ENCODE results near the gene CIZ1.

CIZ1 gene

GRCh38 chr9:128121924-128122808 lies 69.2 kb downstream of the CIZ1 start:
- no peak overlapping the region for H3K4me3 ChIP-seq
- intact Hi-C loops (cut with DNase I; ENCODE audit: low total_unique reads): no loop called here
- H3K4me1 ChIP-seq: peaks cover 0 to 31% (median 25%) of the 10 kb centered on the region in 4 donors
- peaks cover 8 to 47% (median 44%) of the 10 kb centered on the region in 3 donors for H3K36me3 ChIP-seq
- no peaks in the 10 kb centered on the region for H3K9me3 ChIP-seq
- TF ChIP-seq CTCF (IDR thresholded peaks at IDR 0.05): no peak
- peak in 1 of 2 donors; percentile 59 for DNase-seq
- H3K27me3 ChIP-seq: no peaks in the 10 kb centered on the region
- no peak overlapping the region for H3K27ac ChIP-seq

- no peak for DNase-seq
- H3K4me3 ChIP-seq: no peak overlapping the region
- intact Hi-C loops (cut with DNase I; ENCODE audit: low total_unique reads): no loop called here
- peaks cover 8 to 47% (median 44%) of the 10 kb centered on the region in 3 donors for H3K36me3 ChIP-seq
- TF ChIP-seq CTCF (IDR thresholded peaks at IDR 0.05): no peak
- H3K9me3 ChIP-seq: no peaks in the 10 kb centered on the region
- peaks cover 0 to 25% (median 19%) of the 10 kb centered on the region in 4 donors for H3K4me1 ChIP-seq
- no peaks in the 10 kb centered on the region for H3K27me3 ChIP-seq
- no peak overlapping the region for H3K27ac ChIP-seq
Observed at GRCh38 chr9:128121466-128121810, 69.9 kb downstream of the CIZ1 start.

- peak in 1 of 2 donors; percentile 61 for DNase-seq
- Histone ChIP-seq H3K27ac (no peak overlapping the region), H3K36me3 (peaks cover 8 to 47% (median 44%) of the 10 kb centered on the region in 3 donors), H3K27me3 (no peaks in the 10 kb centered on the region), H3K4me3 (no peak overlapping the region), H3K4me1 (peaks cover 0 to 20% (median 13%) of the 10 kb centered on the region in 4 donors), H3K9me3 (no peaks in the 10 kb centered on the region)
- intact Hi-C loops (cut with DNase I; ENCODE audit: low total_unique reads): no loop called here
- no peak for TF ChIP-seq CTCF (IDR thresholded peaks at IDR 0.05)
Observed at GRCh38 chr9:128120741-128121465, 70.5 kb downstream of the CIZ1 start.

- no peaks in the 10 kb centered on the region for H3K9me3 ChIP-seq
- no peak for DNase-seq
- no peaks in the 10 kb centered on the region for H3K27me3 ChIP-seq
- intact Hi-C loops (cut with DNase I; ENCODE audit: low total_unique reads): no loop called here
- H3K27ac ChIP-seq: no peak overlapping the region
- TF ChIP-seq CTCF (IDR thresholded peaks at IDR 0.05): no peak
- H3K36me3 ChIP-seq: peaks cover 8 to 50% (median 44%) of the 10 kb centered on the region in 3 donors
- H3K4me1 ChIP-seq: peaks cover 0 to 13% (median 6%) of the 10 kb centered on the region in 4 donors
- no peak overlapping the region for H3K4me3 ChIP-seq
Observed at GRCh38 chr9:128120061-128120740, 71.2 kb downstream of the CIZ1 start.

- Histone ChIP-seq H3K9me3 (no peaks in the 10 kb centered on the region), H3K4me1 (peaks cover 0 to 8% (median 4%) of the 10 kb centered on the region in 4 donors), H3K4me3 (no peak overlapping the region), H3K27ac (no peak overlapping the region), H3K27me3 (no peaks in the 10 kb centered on the region), H3K36me3 (peaks cover 8 to 56% (median 38%) of the 10 kb centered on the region in 3 donors)
- intact Hi-C loops (cut with DNase I; ENCODE audit: low total_unique reads): loop anchor here (5.0 kb wide), 1 partner anchor 177 kb away; no protein-coding TSS in a partner anchor
- TF ChIP-seq CTCF (IDR thresholded peaks at IDR 0.05): no peak
- DNase-seq: peak in 1 of 2 donors; percentile 54
Observed at GRCh38 chr9:128118971-128119665, 72.3 kb downstream of the CIZ1 start.

Measured in tibial artery (tissue), 4 donors.